ENCODE measurements around the gene DNAH5. TPM values are rescaled to one million over a fixed set of nuclear protein-coding genes. Genes with fewer than 3 reads are reported as not detected.

The DNAH5 gene
- total RNA-seq, 1 donor from 2014 or later = 1.7 TPM

GRCh38 chr5:13739479-13739878, 205.0 kb downstream of the DNAH5 start:
- DNase-seq (ENCODE audit: low read depth) = no peak
- no peak for TF ChIP-seq CTCF (conservative IDR thresholded peaks at IDR 0.05; ENCODE audit: low read depth, low read length)
- H3K4me3 ChIP-seq (ENCODE audit: low read depth, low read length) = no peak overlapping the region

- peak; percentile 32 for DNase-seq (ENCODE audit: low read depth)
- no peak for TF ChIP-seq CTCF (conservative IDR thresholded peaks at IDR 0.05; ENCODE audit: low read depth, low read length)
- H3K4me3 ChIP-seq (ENCODE audit: low read depth, low read length) = no peak overlapping the region
These were observed 208.8 kb downstream of the DNAH5 start for GRCh38 chr5:13735691-13736090.

GRCh38 chr5:13731121-13731628, 213.3 kb downstream of the DNAH5 start:
- H3K4me3 ChIP-seq (ENCODE audit: low read depth, low read length) = no peak overlapping the region
- no peak for DNase-seq (ENCODE audit: low read depth)
- TF ChIP-seq CTCF (conservative IDR thresholded peaks at IDR 0.05; ENCODE audit: low read depth, low read length) = no peak

GRCh38 chr5:13708906-13709305, 235.6 kb downstream of the DNAH5 start:
- TF ChIP-seq CTCF (conservative IDR thresholded peaks at IDR 0.05; ENCODE audit: low read depth, low read length) = no peak
- DNase-seq (ENCODE audit: low read depth) = no peak
- H3K4me3 ChIP-seq (ENCODE audit: low read depth, low read length) = no peak overlapping the region

GRCh38 chr5:13708432-13708831, 236.1 kb downstream of the DNAH5 start:
- no peak for TF ChIP-seq CTCF (conservative IDR thresholded peaks at IDR 0.05; ENCODE audit: low read depth, low read length)
- H3K4me3 ChIP-seq (ENCODE audit: low read depth, low read length) = no peak overlapping the region
- DNase-seq (ENCODE audit: low read depth) = no peak

- no peak for DNase-seq (ENCODE audit: low read depth)
- no peak for TF ChIP-seq CTCF (conservative IDR thresholded peaks at IDR 0.05; ENCODE audit: low read depth, low read length)
- no peak overlapping the region for H3K4me3 ChIP-seq (ENCODE audit: low read depth, low read length)
These were observed 240.1 kb downstream of the DNAH5 start for GRCh38 chr5:13704396-13704795.

- no peak overlapping the region for H3K4me3 ChIP-seq (ENCODE audit: low read depth, low read length)
- no peak for DNase-seq (ENCODE audit: low read depth)
- TF ChIP-seq CTCF (conservative IDR thresholded peaks at IDR 0.05; ENCODE audit: low read depth, low read length) = no peak
These were observed 243.9 kb downstream of the DNAH5 start for GRCh38 chr5:13700626-13701025.
